GM10847 (cell line): Measurements from ENCODE around the gene ITPKA.

Source experiments
- POLR2A ChIP-seq: IDR thresholded peaks from 2 replicates; pipeline ENCODE4 v1.6.1; 2011; ENCODE audit not compliant: insufficient read length; ENCODE audit errors: extremely low read depth

The ITPKA gene

DNA sequence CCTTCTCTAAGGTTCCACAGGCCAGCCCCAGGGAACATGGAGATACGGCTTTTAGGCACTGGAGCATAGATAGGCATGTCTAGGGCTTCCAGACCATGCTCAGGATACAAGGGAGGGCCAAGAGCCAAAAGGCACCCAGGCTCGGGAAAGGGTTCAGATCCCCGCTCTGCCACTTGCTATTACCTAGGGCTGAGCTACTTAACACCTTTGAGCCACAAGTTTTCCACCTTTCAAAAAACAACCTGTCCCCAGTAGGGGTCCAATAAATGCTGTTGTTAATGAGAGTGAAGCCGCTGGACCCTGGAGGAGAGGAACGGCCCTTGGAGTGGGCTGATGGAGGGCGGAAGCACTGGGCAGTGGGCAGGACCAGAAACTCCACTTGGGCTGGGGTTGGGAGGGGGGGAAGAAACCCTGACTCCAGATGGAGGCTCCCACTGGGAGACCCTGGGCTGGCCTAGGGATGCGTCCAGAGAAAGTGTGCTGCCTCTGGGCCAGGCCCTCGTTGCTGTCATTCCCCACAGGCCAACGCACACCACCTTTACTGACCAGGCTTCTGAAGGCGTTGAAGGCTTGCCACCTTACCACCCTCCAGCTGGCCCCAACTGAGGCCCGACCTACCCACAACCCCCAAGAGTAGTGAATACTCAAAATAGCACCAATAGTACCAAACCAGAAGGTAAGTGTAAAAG is 8.6 kb upstream of the ITPKA start:
- no peak for TF ChIP-seq POLR2A

DNA sequence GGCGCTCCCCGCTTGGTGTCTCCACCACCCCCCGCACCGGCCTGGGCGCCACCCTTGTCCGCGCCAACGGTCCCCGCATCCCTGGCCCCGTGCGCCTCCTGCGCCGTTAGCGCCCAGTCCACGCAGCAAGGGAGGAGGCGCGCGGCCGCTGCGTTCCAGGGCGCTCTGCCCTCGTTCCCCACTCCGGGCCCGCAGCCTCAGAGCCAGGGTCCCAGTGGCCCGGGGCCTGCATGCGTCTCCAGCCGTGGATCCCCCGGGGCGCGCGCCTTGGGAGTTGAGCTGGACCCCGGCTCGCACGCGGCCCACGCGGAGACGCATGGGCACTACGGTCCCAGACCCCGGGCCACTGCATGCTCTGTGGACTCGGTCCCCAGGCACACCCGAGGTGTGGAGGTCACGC is 7.4 kb upstream of the ITPKA start:
- TF ChIP-seq POLR2A, result no peak

DNA sequence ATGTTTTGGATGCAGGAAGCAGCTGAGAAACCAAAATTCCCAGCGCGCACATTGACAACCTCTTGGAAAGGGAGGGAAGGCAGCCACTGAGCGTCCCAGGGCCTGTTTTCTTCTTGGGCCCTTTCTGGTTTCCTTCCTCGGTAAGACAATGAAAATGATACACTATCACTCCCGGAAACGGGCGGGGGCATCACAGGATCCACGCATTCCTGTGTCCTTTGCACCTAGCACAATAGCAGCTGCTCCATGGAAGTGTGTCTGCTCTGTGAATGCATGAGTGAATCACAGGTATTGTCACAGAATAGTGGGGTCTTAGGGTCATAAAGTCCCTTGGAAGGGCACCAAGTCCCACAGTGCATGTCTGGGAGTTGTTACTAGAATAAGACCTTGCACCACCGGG is 6.3 kb upstream of the ITPKA start:
- no peak for TF ChIP-seq POLR2A

DNA sequence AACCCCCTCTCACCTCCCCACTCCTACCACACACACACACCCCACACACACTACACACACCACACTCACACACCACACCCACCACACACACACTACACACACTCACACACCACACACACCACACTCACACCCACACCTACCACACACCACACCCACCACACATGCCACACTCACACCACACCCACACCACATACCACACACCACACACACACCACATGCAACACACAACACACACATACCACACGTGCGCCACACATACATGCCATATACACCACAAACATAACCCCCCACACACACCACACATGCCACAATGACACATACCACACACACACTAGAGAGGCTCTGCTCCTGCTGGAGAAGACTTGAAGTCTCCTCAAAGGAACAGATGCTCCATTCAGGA is 5.9 kb upstream of the ITPKA start:
- TF ChIP-seq POLR2A, result no peak

DNA sequence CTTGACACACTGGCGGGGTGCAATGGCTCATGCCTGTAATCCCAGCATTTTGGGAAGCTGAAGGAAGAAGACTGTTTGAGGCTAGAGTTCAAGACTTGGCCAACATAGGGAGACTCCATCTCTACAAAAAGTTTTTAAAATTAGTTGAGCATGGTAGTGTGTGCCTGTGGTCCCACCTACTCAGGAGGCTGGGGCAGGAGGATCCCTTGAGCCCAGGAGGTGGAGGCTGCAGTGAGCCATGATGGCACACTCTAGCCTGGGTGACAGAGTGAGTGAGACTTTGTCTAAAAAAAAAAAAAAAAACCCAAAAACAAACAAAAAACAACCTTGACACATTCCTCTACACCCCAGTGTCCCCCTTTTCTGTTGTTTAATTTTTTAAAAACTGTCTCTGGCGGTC is 4.0 kb upstream of the ITPKA start:
- TF ChIP-seq POLR2A, result no peak

- no peak for TF ChIP-seq POLR2A
Measured at GRCh38 chr15:41490355-41490754, 3.3 kb upstream of the ITPKA start.

DNA sequence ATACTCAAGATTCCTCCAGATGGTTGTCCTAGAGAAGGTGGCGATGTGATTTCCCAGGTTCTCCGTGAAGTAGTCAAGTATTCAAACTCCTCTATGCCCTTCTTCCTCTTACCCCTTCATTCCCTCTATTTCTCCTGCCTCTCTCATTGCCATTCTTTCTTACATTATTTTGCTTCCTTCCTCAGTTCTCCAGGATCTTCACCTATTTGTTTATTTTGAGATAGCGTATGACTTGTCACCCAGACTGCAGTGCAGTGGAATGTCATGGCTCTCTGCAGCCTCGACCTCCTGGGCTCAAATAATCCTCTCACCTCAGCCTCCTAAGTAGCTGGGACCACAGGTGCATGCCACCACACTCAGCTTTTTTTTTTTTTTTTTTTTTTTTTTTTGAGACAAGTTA is 1.8 kb upstream of the ITPKA start:
- no peak for TF ChIP-seq POLR2A

GRCh38 chr15:41492597-41493204 is 973 bp upstream of the ITPKA start:
- no peak for TF ChIP-seq POLR2A

DNA sequence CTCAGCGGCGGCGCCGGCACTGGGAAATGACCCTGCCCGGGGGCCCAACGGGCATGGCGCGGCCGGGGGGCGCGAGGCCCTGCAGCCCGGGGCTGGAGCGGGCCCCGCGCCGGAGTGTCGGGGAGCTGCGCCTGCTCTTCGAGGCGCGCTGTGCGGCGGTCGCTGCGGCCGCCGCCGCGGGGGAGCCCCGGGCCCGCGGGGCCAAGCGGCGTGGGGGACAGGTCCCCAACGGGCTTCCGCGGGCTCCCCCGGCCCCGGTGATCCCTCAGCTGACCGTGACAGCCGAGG is 172 bp downstream of the ITPKA start:
- TF ChIP-seq POLR2A, result no peak

DNA sequence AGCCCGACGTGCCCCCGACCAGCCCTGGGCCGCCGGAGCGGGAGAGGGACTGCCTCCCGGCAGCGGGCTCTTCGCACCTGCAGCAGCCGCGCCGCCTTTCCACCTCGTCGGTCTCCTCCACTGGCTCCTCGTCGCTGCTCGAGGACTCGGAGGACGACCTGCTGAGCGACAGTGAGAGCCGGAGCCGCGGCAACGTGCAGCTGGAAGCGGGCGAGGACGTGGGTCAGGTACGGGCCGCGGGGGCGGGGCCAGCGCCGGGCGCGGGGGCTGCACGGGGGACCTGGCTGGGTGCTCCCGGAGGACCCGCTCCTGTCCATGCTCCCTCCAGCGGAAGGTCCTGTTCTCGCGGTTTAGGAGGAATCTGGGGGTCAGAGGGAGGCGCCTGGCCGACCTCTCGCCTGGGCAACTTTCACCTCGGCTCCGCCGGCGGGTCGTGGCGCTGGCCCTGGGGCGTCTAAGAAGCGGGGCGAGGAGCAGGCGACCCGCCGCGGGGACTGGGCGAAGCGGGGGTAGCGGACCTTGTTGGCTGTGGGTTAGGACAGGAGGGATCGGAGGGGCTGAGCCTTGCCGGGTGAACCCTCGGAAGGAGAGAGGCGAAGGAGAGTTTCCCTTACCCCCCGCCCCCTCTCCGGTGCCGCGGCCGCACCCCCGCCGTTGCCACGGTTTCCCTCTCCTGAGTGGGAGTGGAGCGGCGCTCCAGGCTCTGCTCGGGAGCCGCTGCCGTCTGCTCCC is 682 bp downstream of the ITPKA start:
- no peak for TF ChIP-seq POLR2A

DNA sequence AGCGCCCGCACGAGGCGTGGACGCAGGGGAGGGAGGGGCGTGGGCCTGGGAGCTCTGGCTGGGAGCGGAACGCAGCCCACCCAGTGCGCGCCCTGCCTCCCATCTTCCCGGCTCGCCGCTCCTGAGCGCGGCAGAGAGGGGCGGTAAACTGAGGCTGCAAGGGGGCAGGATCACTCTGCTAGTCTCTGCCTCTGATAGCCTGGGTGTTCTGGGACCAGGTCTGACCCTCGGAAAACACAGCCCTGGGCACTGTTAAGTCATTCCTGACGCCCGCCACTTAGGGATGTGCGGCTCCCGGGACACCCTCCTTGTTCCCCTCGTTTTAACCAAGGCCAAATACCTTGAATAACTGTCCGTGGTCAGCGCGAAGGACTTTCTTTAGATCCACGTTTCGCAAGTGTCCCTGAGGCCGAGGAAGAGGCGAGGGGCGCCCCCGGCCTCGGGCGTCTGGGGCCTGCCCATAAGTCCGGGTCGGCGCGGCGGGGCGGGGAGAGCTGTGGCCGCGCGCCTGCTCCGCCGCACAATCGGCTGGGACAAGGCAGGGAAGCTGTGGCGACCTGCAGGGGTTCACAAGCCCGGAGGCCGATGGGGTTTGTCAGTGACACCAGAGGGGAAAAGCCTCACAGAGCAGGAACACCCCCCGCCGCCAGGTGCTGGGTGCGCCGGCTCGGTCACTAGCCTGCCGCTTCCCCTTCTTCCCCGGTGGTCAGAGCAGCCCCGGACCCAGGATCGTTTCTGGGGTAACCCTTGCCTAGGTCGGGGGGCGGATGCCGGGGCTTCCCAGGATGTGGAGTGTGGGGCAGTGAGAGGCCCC is 1.5 kb downstream of the ITPKA start:
- TF ChIP-seq POLR2A, result no peak

DNA sequence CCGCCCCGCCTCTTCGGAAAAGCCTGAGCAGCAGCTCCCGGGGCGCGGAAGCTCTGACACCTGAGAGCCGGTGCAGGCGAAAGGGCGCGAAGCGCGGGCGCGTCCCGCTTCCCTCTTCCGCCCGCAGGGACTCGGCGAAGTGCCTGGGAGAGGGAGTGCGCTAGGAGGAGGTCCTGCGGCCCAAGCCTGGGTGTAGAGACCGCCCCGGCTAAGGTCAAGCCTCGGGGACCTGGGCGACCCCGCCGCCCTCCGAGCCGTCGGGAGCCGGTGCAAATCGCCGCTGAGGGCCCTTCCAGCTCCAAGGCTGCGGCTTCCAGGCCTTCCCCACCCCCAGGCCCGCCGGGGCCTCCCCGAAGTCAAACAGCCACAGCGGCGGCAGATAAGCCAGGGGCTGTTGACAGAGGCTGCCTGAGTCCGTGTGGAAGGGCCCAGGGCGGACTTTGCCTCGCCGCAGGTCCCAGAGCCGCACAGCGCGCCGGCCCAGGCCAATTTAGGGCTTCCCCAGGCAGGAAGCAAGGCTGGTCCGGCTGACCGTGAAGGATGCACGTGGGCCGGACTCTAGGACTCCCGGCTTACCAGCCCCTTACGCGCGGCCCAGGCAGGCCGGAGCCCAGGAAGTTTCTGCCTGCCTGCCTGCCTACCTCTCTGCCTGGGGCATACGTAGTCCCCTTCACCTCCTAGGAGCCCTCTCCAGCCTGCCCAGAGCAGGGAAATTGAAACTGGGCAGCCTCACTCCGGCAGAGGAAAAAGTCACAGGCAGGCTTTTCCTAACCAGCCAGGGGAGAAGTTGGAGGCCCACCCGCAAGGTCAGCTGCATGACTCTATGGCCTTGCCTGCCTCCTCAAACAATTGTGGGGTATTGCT is 2.3 kb downstream of the ITPKA start:
- TF ChIP-seq POLR2A, result no peak

GRCh38 chr15:41498657-41499056 is 5.0 kb downstream of the ITPKA start:
- TF ChIP-seq POLR2A, result no peak

DNA sequence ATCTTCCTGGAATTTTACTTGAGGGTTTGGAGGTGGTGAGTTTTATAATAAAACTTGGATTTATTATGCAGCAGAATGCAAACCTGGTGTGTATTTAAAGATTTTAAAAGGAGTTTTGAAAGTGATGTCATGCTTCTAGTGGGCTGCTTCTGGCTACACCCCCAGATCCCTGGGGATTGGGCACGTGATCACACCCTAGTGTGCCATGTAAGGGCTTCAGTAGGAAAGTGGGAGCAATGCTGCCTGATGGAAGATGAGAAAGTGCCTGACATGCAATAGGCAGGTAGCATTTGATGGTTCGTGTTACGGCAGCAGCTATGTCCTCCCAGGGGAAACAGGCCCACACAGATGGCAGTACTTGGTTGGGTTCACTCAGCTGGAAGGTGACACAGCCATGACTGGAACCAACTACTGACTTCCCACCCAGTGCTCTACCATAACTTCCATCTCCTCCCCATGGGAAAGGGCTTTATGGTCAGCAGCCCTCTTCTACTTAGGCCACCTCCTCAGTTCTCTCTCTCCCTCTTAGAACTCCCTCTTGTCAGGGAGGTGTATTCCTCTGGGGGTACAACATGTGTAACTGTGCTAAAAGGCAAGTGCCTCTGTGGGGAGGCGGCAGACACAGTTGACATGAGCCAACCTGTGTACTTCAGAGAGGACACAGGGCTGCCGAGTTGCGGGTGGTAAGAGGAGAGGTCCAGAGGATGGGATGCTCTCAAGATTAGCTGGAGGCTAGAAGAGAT is 5.6 kb downstream of the ITPKA start:
- TF ChIP-seq POLR2A, result no peak
